Common myeloid progenitor, CD34-positive (primary cell): Measurements from ENCODE around the gene TEX26.

Experiments used
- CTCF ChIA-PET: fragments of 350-600 bp; sonication (Branson Sonifier 250); formaldehyde crosslinking; loops from one replicate; lab custom pipeline; 2021; ENCODE audit warnings: antibody characterized with exemption; lab: Charles Lee
- POLR2A ChIA-PET: fragments of 350-600 bp; sonication (Branson Sonifier 250); formaldehyde crosslinking; loops from one replicate; lab custom pipeline; 2021; ENCODE audit warnings: antibody characterized with exemption; lab: Charles Lee
- DNase-seq, 3 donors: peaks; one replicate each; pipeline versions ENCODE4 v3.0.0 to v3.0.0-alpha.2; 2013
- H3K27ac ChIP-seq, 2 experiments: 1 replicate in 1 of 2; 2 replicates in 1 of 2; pipeline ENCODE4 v1.7.0; 2013; ENCODE audit warnings: inconsistent platforms in 2 of 2, low read length in 2 of 2, mild to moderate bottlenecking in 2 of 2, low read depth in 1 of 2, moderate library complexity in 1 of 2; ENCODE audit not compliant: severe bottlenecking in 2 of 2, insufficient read depth in 1 of 2, poor library complexity in 1 of 2
- H3K27me3 ChIP-seq, 5 experiments: replicated peaks in 2 of 5; 1 replicate in 3 of 5; 2 replicates in 2 of 5; pipeline versions ENCODE4 v1.6.1 to v1.7.0; 2013; ENCODE audit warnings: low read length in 4 of 5, mild to moderate bottlenecking in 2 of 5, moderate library complexity in 2 of 5, inconsistent platforms in 1 of 5; ENCODE audit not compliant: insufficient read depth in 5 of 5, control insufficient read depth in 4 of 5
- H3K36me3 ChIP-seq, 4 experiments: 1 replicate in 2 of 4; 2 replicates in 2 of 4; pipeline versions ENCODE4 v1.6.1 to v1.7.0; 2013; ENCODE audit warnings: low read length in 3 of 4, control low read depth in 1 of 4, mild to moderate bottlenecking in 1 of 4; ENCODE audit not compliant: control insufficient read depth in 4 of 4, insufficient read depth in 4 of 4
- H3K4me1 ChIP-seq, 4 experiments: 1 replicate in 3 of 4; 2 replicates in 1 of 4; pipeline versions ENCODE4 v1.6.1 to v1.7.1; 2013; ENCODE audit warnings: low read length in 3 of 4, mild to moderate bottlenecking in 3 of 4, control low read depth in 1 of 4, inconsistent platforms in 1 of 4, moderate library complexity in 1 of 4; ENCODE audit not compliant: control insufficient read depth in 4 of 4, insufficient read depth in 4 of 4; ENCODE audit errors: control extremely low read depth in 1 of 4
- H3K4me3 ChIP-seq, 7 experiments: 1 replicate in 4 of 7; 2 replicates in 3 of 7; pipeline versions ENCODE4 v1.5.1 to v1.7.0; 2013; ENCODE audit warnings: mild to moderate bottlenecking in 7 of 7, low read length in 6 of 7, moderate library complexity in 6 of 7, inconsistent platforms in 2 of 7, low read depth in 2 of 7, control low read depth in 1 of 7; ENCODE audit not compliant: insufficient read depth in 4 of 7, control insufficient read depth in 1 of 7; ENCODE audit errors: extremely low read depth in 1 of 7
- H3K9me3 ChIP-seq, 5 experiments: 1 replicate in 4 of 5; 2 replicates in 1 of 5; pipeline versions ENCODE4 v1.6.1 to v1.7.1; 2013; ENCODE audit warnings: low read length in 4 of 5, mild to moderate bottlenecking in 2 of 5, inconsistent platforms in 1 of 5, low read depth in 1 of 5, moderate library complexity in 1 of 5; ENCODE audit not compliant: control insufficient read depth in 4 of 5, insufficient read depth in 2 of 5; ENCODE audit errors: control extremely low read depth in 1 of 5
- WGBS: methylation state at CpG from one replicate; pipeline ENCODE4 v1.1.5; 2013; ENCODE audit not compliant: insufficient coverage; 5-methylcytosine and 5-hydroxymethylcytosine counted together

TEX26 gene

GRCh38 chr13:30998136-30999088, 66.0 kb downstream of the TEX26 start:
- H3K27ac ChIP-seq, result no peak overlapping the region
- POLR2A ChIA-PET, result interaction anchor here (0.6 kb wide), 1 partner anchor 48 kb away, joined by 7 read pairs; no protein-coding TSS in a partner anchor
- no peak for DNase-seq
- H3K9me3 ChIP-seq, result no peaks in the 10 kb centered on the region
- H3K4me3 ChIP-seq, result no peak overlapping the region
- H3K4me1 ChIP-seq, result no peaks in the 10 kb centered on the region
- whole genome bisulfite sequencing, result 93% methylated on average over 6 of the region's 8 CpGs
- H3K36me3 ChIP-seq, result no peaks in the 10 kb centered on the region
- H3K27me3 ChIP-seq, result peaks cover 3 to 46% (median 16%) of the 10 kb centered on the region in 5 experiments
- CTCF ChIA-PET, result no interaction called here

GRCh38 chr13:31000889-31001288, 68.4 kb downstream of the TEX26 start:
- Histone ChIP-seq H3K27ac (no peak overlapping the region), H3K9me3 (no peaks in the 10 kb centered on the region), H3K4me3 (no peak overlapping the region), H3K36me3 (no peaks in the 10 kb centered on the region), H3K27me3 (peaks cover 0 to 50% (median 17%) of the 10 kb centered on the region in 5 experiments), H3K4me1 (no peaks in the 10 kb centered on the region)
- CTCF ChIA-PET, result interaction anchor here (1.4 kb wide), 1 partner anchor 20 kb away, joined by 3 read pairs; no protein-coding TSS in a partner anchor
- WGBS, result 47% methylated on average over 3 of the region's 3 CpGs
- no peak for DNase-seq
- POLR2A ChIA-PET, result no interaction called here

GRCh38 chr13:31001647-31002046, 69.2 kb downstream of the TEX26 start:
- H3K27me3 ChIP-seq, result peaks cover 0 to 50% (median 17%) of the 10 kb centered on the region in 5 experiments
- POLR2A ChIA-PET, result no interaction called here
- no CpG with 5 or more reads among the region's 2 CpGs for WGBS

GRCh38 chr13:31005066-31005465, 72.6 kb downstream of the TEX26 start:
- Histone ChIP-seq H3K9me3 (no peaks in the 10 kb centered on the region), H3K4me3 (no peak overlapping the region), H3K36me3 (no peaks in the 10 kb centered on the region), H3K27ac (no peak overlapping the region), H3K27me3 (peaks cover 0 to 42% (median 25%) of the 10 kb centered on the region in 5 experiments), H3K4me1 (no peaks in the 10 kb centered on the region)
- ChIA-PET CTCF (interaction anchor here (0.9 kb wide), 1 partner anchor 26 kb away, joined by 3 read pairs; no protein-coding TSS in a partner anchor), POLR2A (no interaction called here)
- WGBS, result 98% methylated on average over 23 of the region's 23 CpGs
- DNase-seq, result no peak

More at GRCh38 chr13:31001647-31002046, 69.2 kb downstream of the TEX26 start:
- CTCF ChIA-PET, result no interaction called here
- H3K36me3 ChIP-seq, result no peaks in the 10 kb centered on the region
- H3K4me3 ChIP-seq, result no peak overlapping the region
- no peak for DNase-seq
- H3K4me1 ChIP-seq, result no peaks in the 10 kb centered on the region
- no peaks in the 10 kb centered on the region for H3K9me3 ChIP-seq
- no peak overlapping the region for H3K27ac ChIP-seq

GRCh38 chr13:31007417-31007816, 75.0 kb downstream of the TEX26 start:
- no peak overlapping the region for H3K27ac ChIP-seq
- no peak overlapping the region for H3K4me3 ChIP-seq
- ChIA-PET POLR2A (no interaction called here), CTCF (interaction anchor here (1.4 kb wide), 1 partner anchor 10 kb away, joined by 3 read pairs; no protein-coding TSS in a partner anchor)
- H3K9me3 ChIP-seq, result no peaks in the 10 kb centered on the region
- no peak for DNase-seq
- no peaks in the 10 kb centered on the region for H3K36me3 ChIP-seq
- H3K27me3 ChIP-seq, result peaks cover 0 to 36% (median 24%) of the 10 kb centered on the region in 5 experiments
- no peaks in the 10 kb centered on the region for H3K4me1 ChIP-seq
- 94% methylated on average over 3 of the region's 4 CpGs for WGBS

- ChIA-PET CTCF (interaction anchor here (1.4 kb wide), 1 partner anchor 9 kb away, joined by 3 read pairs; no protein-coding TSS in a partner anchor), POLR2A (no interaction called here)
- no peak overlapping the region for H3K27ac ChIP-seq
- peaks cover 0 to 28% (median 24%) of the 10 kb centered on the region in 5 experiments for H3K27me3 ChIP-seq
- no peaks in the 10 kb centered on the region for H3K9me3 ChIP-seq
- peak in 1 of 3 donors; percentile 12 for DNase-seq
- no peaks in the 10 kb centered on the region for H3K4me1 ChIP-seq
- no peak overlapping the region for H3K4me3 ChIP-seq
- no peaks in the 10 kb centered on the region for H3K36me3 ChIP-seq
- WGBS, result 99% methylated on average over 5 of the region's 7 CpGs
These were observed 76.1 kb downstream of the TEX26 start for GRCh38 chr13:31008400-31009115.
